Muscle of leg (tissue), 11 donors: Measurements from ENCODE around the gene NUP210. TPM values are rescaled to one million over a fixed set of nuclear protein-coding genes. Genes with fewer than 3 reads are reported as not detected.

Experiments used
- DNase-seq: peaks from one replicate; pipeline ENCODE4 v3.0.0; 2013
- H3K27ac ChIP-seq: one replicate; pipeline ENCODE4 v1.5.1; 2013; ENCODE audit warnings: mild to moderate bottlenecking, low read length, control low read depth
- H3K27me3 ChIP-seq: one replicate; pipeline ENCODE4 v1.6.1; 2013; ENCODE audit warnings: low read length; ENCODE audit not compliant: control insufficient read depth, insufficient read depth
- H3K36me3 ChIP-seq: one replicate; pipeline ENCODE4 v1.6.1; 2013; ENCODE audit warnings: low read length; ENCODE audit not compliant: control insufficient read depth, insufficient read depth
- H3K4me1 ChIP-seq: one replicate; pipeline ENCODE4 v1.6.1; 2013; ENCODE audit warnings: low read length; ENCODE audit not compliant: control insufficient read depth, insufficient read depth
- H3K4me3 ChIP-seq: one replicate; pipeline ENCODE4 v1.5.1; 2013; ENCODE audit warnings: low read length, control low read depth
- H3K9me3 ChIP-seq: replicated peaks from 2 replicates; pipeline ENCODE4 v1.6.1; 2013; ENCODE audit warnings: low read depth, low read length; ENCODE audit not compliant: control insufficient read depth
- WGBS: methylation state at CpG from one replicate; pipeline ENCODE4 v1.1.5; 2013; ENCODE audit warnings: missing lambda C conversion rate; ENCODE audit not compliant: insufficient coverage; 5-methylcytosine and 5-hydroxymethylcytosine counted together
- polyA plus RNA-seq, 8 donors: library from polyadenylated mRNA; unstranded; fragments of 120-200 nt; gene quantifications; one replicate each; pipeline versions ENCODE4 v1.2.1 to v1.2.3, GENCODE V29; 2013; ENCODE audit warnings: inconsistent platforms in 1 of 8, low replicate concordance in 1 of 8; ENCODE audit not compliant: insufficient read length in 8 of 8, insufficient read depth in 1 of 8
- total RNA-seq: library from RNA; stranded (reverse); fragments of 120-200 nt; gene quantifications from one replicate; pipeline ENCODE4 v1.2.4, GENCODE V29; 2013

The NUP210 gene
- total and polyA plus RNA-seq, 9 donors: 4.5 to 10.7 (median 7.8) TPM

DNA sequence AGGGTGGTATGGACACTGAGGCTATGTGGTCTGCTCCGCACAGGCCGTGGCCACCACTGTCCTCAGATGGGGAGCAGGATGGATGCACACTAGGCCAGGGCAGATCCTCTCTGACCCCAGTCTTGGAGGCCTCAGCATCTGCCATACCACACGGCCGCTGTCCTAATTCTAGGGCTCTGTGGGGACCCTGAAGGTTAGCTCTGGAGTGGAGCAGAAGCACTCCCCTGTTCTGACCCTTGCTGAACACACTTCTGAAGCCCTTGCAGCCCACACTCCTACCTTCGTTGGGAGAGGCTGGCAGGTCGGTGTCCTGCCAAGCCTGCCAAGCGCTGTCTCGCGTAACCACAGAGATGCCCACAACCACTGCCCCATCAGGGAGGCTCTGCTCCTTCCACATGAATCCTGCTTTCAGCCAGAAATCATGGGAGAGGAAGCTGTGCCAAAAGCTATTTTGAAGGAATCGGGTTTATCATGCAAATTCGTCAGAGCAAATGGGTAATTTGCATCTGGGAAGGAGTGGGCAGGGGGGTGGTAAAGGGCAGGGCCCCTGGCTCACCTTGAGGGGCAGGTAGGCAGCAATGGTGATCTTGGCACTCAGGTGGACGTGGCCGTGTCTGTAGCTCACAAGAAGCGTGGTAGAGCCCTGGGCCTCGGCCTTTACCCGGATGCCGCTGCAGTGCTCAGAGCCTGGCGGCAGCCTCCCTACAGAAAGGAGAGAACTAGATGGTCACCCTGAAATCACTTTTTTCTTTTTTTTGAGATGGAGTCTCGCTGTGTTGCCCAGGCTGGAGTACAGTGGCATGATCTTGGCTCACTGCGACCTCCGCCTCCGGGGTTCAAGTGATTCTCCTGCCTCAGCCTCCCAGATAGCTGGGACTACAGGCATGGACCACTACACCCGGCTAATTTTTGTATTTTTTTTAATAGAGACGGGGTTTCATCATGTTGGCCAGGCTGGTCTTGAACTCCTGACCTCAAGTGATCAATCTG lies 54.4 kb downstream of the NUP210 start:
- WGBS: 84% methylated on average over 17 of the region's 24 CpGs
- DNase-seq: no peak
- Histone ChIP-seq H3K27me3 (no peaks in the 10 kb centered on the region), H3K4me1 (no peaks in the 10 kb centered on the region), H3K27ac (no peak overlapping the region), H3K9me3 (no peaks in the 10 kb centered on the region), H3K36me3 (peaks cover 6% of the 10 kb centered on the region), H3K4me3 (no peak overlapping the region)

DNA sequence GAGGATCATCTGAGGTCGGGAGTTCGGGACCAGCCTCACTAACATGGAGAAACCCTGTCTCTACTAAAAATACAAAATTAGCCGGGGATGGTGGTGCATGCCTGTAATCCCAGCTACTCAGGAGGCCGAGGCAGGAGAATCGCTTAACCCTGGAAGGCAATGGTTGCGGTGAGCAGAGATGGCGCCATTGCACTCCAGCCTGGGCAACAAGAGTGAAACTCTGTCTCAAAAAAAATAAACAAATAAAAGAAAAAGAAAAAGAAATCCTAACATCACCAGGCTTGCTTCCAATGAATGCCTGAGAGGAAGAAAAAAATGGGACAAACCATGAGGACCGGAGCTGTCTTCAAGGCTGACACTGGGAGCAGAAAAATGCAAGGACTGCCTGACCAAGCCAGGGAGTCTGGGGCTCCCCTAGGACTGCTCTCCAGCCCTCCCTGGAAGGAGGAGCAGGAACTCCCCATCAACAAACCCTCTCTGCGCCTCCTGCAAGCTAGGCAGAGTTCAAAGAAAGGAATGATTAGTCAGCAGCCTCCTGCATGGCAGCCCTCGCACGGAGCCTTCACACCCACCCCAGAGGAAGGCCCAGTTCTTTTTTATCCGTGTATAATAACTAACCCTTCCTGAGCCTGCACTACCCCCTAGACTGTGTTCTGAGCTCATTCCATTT lies 55.4 kb downstream of the NUP210 start:
- no peak overlapping the region for H3K4me3 ChIP-seq
- no peaks in the 10 kb centered on the region for H3K9me3 ChIP-seq
- no peaks in the 10 kb centered on the region for H3K27me3 ChIP-seq
- DNase-seq: no peak
- WGBS: 42% methylated on average over 5 of the region's 12 CpGs
- peaks cover 13% of the 10 kb centered on the region for H3K36me3 ChIP-seq
- H3K4me1 ChIP-seq: no peaks in the 10 kb centered on the region
- no peak overlapping the region for H3K27ac ChIP-seq

DNA sequence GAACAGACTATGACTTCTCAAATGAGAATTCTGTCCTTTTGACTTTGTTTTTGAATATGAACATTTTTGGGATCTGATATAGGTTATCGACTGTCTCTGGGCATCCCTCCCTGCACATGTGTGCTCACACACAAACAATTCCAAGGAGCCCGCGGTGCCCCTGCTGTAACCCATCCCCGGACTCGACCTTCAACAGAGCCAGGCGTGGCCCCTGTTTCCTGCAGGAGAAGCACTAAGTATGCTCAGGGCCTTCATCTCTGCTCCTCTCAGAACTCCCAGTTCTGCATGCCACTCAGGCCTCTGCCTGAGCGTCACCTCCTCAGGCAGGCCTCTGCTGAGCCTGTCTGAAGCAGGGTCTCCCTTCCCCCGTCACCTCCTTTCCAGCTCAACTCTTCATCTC lies 57.6 kb downstream of the NUP210 start:
- H3K27me3 ChIP-seq: no peaks in the 10 kb centered on the region
- H3K9me3 ChIP-seq: no peaks in the 10 kb centered on the region
- H3K4me3 ChIP-seq: no peak overlapping the region
- peaks cover 13% of the 10 kb centered on the region for H3K36me3 ChIP-seq
- 94% methylated on average over 6 of the region's 8 CpGs for WGBS
- H3K27ac ChIP-seq: no peak overlapping the region
- H3K4me1 ChIP-seq: no peaks in the 10 kb centered on the region
- no peak for DNase-seq

DNA sequence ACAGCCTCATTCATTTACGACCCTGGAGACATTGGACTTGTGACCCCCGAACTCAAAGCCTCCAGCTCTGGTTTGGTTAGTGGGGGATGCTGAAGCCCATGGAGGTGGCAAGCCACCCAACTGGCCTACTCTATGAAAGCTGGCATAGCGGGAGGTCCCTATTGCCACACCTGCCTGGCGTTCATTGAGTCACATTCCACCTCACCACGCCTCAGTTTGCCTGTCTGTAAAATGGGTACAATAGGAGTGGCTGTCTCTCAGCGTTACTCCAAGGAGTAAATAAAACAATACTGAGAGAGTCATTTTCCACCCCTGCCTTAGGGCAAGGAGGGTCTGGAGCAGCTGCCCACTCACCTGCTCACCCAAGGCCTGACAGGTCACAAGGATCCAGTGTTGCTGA lies 60.2 kb downstream of the NUP210 start:
- Histone ChIP-seq H3K9me3 (no peaks in the 10 kb centered on the region), H3K27ac (no peak overlapping the region), H3K4me3 (no peak overlapping the region), H3K27me3 (no peaks in the 10 kb centered on the region), H3K4me1 (no peaks in the 10 kb centered on the region), H3K36me3 (peaks cover 13% of the 10 kb centered on the region)
- no peak for DNase-seq
- WGBS: 100% methylated on average over 1 of the region's 6 CpGs

DNA sequence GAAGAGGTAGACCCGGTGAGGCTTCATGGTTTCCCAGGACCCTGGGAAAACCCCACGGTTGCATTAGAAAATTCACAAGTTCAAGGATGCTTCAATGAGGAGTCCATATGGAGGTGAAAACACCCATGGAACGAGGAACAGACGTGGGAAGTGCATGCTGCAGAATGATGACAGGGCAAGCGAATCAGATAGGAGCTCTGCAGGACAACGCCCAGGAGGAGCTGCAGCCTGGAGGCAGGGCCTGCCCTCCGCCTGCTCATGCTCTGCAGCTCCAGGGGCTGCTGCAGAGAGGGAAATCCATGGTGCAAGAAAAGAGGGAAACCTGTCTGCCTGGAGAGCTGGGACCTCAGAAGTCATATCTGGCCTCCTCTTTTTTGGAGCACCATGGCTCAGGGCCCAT lies 61.5 kb downstream of the NUP210 start:
- Histone ChIP-seq H3K27me3 (no peaks in the 10 kb centered on the region), H3K4me3 (no peak overlapping the region), H3K4me1 (no peaks in the 10 kb centered on the region), H3K9me3 (no peaks in the 10 kb centered on the region), H3K27ac (no peak overlapping the region), H3K36me3 (peaks cover 13% of the 10 kb centered on the region)
- DNase-seq: no peak
- WGBS: 75% methylated on average over 7 of the region's 7 CpGs

DNA sequence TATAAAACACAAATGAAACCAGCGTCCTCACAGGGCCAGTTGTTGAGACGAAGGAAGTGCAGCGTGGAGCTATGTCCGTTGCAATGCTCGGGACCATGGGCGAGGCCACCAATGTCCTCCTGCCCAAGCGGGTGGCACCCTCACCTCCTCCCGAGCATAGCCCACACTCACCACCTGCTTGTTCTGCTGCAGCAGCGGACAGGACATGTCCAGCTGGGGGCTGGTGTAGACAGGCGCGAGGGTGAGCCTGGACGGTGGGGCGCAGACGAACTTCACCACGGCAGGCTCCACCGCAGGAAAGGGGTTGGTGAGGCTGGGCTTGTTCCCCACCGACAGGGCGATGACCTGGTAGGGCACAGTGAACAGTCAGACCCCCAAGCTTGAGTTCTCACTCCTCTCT lies 62.1 kb downstream of the NUP210 start:
- Histone ChIP-seq H3K36me3 (peaks cover 13% of the 10 kb centered on the region), H3K27ac (no peak overlapping the region), H3K4me1 (no peaks in the 10 kb centered on the region), H3K4me3 (no peak overlapping the region), H3K9me3 (no peaks in the 10 kb centered on the region), H3K27me3 (no peaks in the 10 kb centered on the region)
- 96% methylated on average over 15 of the region's 18 CpGs for WGBS
- no peak for DNase-seq

DNA sequence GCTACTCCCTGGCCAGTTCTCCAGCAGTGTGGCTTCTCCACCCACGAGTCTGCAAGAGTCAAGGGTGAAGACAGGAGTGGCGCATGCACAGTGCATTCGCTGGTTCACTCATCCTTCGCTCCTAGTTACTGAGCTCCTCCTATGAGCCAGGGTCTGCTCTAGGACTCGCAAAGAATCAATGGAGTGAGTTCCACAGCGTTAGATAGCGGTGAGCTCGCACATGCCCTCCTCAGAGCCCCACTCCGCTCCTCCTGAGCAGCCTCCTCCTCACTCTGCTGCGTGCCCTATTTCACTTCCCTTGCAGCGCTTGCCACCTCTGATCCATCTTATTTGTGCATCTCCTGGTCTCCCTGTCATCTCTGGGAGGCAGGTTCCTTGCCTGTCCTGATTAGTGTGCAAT lies 63.0 kb downstream of the NUP210 start:
- Histone ChIP-seq H3K4me3 (no peak overlapping the region), H3K4me1 (no peaks in the 10 kb centered on the region), H3K27me3 (no peaks in the 10 kb centered on the region), H3K36me3 (peaks cover 17% of the 10 kb centered on the region), H3K27ac (no peak overlapping the region), H3K9me3 (no peaks in the 10 kb centered on the region)
- DNase-seq: no peak
- 85% methylated on average over 11 of the region's 11 CpGs for WGBS

DNA sequence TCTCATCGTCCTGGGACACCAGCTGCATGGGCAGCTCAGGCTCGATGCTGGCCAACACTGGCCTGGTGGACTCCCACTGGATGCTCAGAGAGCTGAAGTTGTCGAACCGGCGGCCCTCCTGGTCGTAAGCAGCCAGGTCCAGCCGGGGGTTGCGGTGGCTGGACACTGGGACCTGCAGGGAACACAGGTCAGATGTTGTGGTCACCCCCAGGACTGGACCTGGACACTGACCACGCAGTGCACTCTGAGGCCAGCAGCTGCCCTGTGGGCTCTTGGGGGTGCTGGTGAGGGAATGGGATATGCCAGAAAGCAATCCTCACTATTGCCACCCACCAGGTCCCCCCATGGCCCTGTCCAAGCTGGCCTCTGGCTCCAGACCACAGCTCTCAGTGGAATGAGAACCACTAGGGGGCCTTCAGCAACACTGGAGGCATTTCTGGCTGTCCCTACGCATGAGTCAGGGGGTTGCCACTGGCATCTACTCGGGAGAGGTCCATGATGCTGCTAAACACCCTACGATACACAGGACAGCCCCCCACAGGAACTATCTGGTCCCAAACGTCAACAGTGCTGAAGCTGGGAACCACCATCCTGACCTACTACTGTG lies 66.1 kb downstream of the NUP210 start:
- Histone ChIP-seq H3K27ac (no peak overlapping the region), H3K4me1 (peaks cover 2% of the 10 kb centered on the region), H3K27me3 (no peaks in the 10 kb centered on the region), H3K9me3 (no peaks in the 10 kb centered on the region), H3K36me3 (peaks cover 14% of the 10 kb centered on the region), H3K4me3 (no peak overlapping the region)
- DNase-seq: no peak
- WGBS: 76% methylated on average over 11 of the region's 13 CpGs

DNA sequence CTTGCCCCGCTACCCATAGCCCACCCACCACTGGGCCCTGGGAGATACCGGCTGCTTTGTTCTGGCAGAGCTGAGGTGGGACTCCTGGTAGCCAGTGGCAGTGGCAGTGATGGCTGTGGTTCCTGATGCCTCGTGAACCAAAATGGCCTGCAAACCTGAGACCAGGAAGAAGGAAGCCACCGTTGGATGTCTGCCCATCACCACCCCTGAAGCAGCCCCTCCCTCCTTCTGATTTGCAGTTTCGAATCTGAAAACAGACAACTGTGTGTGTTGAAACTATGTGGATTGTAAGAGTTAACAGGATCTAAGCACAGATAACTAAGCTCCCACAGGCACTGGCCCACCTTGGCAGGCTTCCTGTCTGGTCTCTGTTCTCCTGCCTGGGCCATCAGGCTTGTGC lies 66.6 kb downstream of the NUP210 start:
- Histone ChIP-seq H3K27ac (no peak overlapping the region), H3K27me3 (no peaks in the 10 kb centered on the region), H3K9me3 (no peaks in the 10 kb centered on the region), H3K4me1 (peaks cover 7% of the 10 kb centered on the region), H3K36me3 (peaks cover 12% of the 10 kb centered on the region), H3K4me3 (no peak overlapping the region)
- no peak for DNase-seq
- no CpG with 5 or more reads among the region's 5 CpGs for WGBS

DNA sequence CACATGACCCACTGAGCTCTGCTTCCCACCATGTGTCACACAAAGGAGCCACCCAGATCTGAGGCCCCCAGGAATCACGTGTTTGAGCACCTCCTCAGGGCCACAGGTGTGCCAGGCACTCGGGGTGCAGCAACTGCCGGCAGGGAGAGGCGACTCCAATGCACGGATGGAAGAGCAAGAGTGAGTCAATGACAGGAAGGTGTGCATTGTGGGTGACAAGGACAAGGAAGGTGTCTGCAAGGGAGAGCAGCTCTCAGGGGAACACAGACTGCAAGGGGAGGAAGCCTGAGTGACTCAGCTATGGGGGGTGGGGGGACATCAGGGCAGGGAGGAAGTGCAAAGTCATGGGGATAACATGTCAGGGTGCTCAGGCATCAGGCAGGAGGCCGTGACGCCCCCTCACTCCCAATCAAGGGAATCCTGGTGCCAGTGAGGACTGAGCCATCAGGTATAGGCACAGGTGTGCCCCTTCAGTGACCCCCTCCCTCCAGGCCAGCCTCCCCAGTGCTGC lies 67.4 kb downstream of the NUP210 start:
- H3K36me3 ChIP-seq: peaks cover 10% of the 10 kb centered on the region

More for the DNA sequence above, 67.4 kb downstream of the NUP210 start:
- Histone ChIP-seq H3K4me3 (no peak overlapping the region), H3K4me1 (peaks cover 15% of the 10 kb centered on the region), H3K27me3 (no peaks in the 10 kb centered on the region), H3K27ac (no peak overlapping the region), H3K9me3 (no peaks in the 10 kb centered on the region)
- 77% methylated on average over 7 of the region's 7 CpGs for WGBS
- no peak for DNase-seq
